ENCODE data around the gene DTHD1.

GRCh38 chr4:36328130-36328529 lies 46.7 kb downstream of the DTHD1 start:
- TF ChIP-seq POLR2A (IDR thresholded peaks at IDR 0.05): no peak
- TF ChIP-seq CTCF (IDR thresholded peaks at IDR 0.05): no peak
- TF ChIP-seq POLR2AphosphoS5 (IDR thresholded peaks at IDR 0.05): no peak
- TF ChIP-seq EP300 (IDR thresholded peaks at IDR 0.05): no peak

All from stomach (tissue), 4 donors.